CD4-positive, alpha-beta T cell treated with Interferon gamma for 1 hour (primary cell): ENCODE measurements around the gene TCAIM.

ENCODE experiments used
- DNase-seq: peaks from one replicate; pipeline ENCODE4 v3.0.0-alpha.2; 2020

The TCAIM gene

GRCh38 chr3:44446929-44447328 is 108.4 kb downstream of the TCAIM start:
- DNase-seq, result no peak

DNA sequence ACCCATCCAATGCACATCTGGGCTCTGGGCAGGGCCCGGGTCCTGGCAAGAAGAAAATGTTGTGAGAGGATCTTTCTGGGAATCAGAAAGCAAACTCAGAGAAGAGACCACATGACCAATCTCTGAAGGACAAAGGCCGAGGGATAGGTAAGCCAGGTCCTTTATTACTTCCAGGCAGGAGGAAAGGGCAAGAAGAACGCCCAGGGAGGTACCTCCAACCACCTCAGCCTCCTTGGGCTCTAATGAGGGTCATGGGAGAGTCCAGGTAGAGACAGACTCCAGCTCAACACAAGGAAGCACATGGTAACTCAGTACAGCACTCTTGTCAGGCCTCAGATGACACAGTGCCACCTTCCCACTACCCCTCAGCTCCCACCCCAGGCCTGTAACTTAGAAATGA is 112.9 kb downstream of the TCAIM start:
- DNase-seq, result no peak

GRCh38 chr3:44454258-44454657 is 115.7 kb downstream of the TCAIM start:
- DNase-seq, result no peak

DNA sequence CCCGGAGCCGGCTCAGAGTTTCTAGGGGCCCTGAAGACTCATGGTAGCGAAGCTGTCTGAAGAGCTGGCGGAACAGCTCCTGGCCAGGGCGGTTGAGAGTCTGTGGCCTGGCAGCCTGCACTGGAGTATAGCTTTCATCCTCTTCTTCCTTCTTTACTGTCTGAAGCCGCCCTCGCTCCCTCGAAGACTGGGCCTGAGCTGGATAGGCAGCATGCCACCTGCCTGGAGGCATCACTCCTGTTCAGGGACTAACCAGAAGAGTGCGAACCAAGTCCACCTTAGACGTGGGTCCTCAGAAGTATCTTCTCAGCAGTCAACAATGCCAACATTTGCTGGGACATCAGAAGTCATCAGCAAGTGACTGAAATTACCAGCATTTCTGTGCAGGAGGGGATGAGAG is 116.8 kb downstream of the TCAIM start:
- no peak for DNase-seq
